ENCODE results near the gene PEMT.

Gene PEMT

DNA sequence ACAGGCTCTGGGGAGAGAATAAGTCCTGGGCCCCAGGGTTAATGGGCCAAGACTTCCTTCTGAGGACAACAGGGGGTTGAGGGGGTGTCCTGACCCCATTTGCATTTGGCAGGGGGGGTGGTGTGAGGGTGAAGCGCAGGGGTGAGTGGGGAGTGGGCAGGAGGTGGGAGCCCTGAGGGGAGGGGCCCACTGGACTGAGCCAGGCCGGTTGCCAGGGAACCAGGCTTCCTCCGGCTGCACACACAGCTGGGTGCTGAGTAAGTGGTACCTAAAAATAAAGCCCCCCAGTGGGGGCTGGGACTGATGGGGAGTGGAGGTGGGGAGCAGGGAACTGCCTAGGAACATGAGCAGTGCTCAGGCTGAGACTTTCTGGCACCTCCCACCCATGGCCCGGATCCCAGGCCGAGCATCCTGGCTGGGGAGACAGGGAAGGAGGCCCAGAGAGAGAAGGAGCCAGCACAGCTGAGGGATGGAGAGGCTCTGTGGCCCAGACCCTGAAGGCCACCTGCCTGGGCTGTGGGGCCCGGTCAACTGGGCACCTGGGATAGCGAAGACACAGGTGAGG is 87.9 kb downstream of the PEMT start:
- TF ChIP-seq, protein P1, sequence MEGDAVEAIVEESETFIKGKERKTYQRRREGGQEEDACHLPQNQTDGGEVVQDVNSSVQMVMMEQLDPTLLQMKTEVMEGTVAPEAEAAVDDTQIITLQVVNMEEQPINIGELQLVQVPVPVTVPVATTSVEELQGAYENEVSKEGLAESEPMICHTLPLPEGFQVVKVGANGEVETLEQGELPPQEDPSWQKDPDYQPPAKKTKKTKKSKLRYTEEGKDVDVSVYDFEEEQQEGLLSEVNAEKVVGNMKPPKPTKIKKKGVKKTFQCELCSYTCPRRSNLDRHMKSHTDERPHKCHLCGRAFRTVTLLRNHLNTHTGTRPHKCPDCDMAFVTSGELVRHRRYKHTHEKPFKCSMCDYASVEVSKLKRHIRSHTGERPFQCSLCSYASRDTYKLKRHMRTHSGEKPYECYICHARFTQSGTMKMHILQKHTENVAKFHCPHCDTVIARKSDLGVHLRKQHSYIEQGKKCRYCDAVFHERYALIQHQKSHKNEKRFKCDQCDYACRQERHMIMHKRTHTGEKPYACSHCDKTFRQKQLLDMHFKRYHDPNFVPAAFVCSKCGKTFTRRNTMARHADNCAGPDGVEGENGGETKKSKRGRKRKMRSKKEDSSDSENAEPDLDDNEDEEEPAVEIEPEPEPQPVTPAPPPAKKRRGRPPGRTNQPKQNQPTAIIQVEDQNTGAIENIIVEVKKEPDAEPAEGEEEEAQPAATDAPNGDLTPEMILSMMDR (IDR thresholded peaks at IDR 0.05; ENCODE audit: low read depth, low read length): no peak
- DNase-seq (ENCODE audit: extremely low read depth, low read depth): no peak

DNA sequence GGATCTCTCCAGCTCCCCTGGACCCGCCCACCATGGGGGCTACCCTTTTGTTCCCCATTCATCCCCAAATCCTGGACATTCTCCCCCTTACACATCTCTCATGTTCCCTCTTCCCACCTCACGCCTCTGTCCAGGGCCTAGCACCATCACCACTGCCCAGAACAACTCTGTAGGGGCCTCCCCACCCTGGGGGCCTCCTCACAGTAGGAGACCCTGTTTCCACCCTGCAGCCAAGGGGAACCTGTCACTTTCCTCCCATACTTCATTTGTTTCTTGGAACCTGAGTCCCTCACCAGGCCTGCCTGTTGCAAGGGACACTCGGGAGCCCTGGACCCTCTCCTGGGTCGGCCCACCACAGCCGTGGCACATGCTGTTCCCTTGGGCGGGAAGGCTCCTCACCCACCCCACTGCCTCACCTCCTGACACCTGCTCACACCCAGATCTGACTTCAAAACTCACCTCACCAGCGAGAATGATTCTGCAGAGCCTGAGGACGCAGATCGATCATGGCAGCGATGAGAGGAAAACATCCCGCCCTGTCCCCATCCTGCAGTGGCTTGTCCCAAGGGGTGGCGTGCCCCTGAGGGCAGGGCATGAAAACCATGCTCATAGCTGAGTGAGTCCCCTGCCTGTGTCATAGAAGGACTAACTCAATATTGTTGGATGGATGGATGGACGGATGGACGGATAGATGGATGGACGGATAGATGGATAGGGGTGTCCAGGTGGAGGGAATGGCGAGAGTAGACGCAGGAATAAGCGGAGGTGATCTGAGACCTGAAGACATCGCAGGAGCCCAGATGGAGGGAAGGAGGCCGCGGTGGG is 88.6 kb downstream of the PEMT start:
- DNase-seq (ENCODE audit: extremely low read depth, low read depth): no peak
- TF ChIP-seq, protein P1 (IDR thresholded peaks at IDR 0.05; ENCODE audit: low read depth, low read length): no peak

DNA sequence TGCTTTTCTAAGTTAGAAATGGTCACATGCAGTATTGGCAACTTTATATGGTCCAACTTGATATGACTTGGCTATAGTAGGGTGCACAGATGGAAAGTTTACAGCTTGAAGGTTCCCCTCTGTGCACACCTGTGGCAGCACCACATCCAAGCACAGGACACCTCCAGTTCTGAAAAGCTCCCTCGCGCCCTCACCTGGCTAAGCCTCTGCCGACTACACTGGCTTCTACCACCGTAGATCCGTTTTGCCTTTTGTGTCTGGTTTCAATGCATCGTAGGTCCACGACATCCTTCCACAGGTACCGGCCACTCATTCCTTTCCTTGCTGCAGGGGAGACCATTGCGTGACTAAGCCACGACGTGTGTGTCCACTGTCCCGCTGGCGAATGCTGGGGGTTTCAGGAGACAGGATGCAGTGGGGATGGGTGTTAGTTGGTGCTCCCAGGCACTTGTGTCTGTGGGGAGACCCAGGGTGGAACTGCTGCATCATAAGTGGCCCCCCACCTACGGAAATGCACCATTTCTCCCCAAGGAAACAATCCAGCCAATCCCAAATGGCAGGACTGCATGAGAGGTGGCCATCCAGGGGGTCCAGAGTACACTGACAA is 90.4 kb downstream of the PEMT start:
- TF ChIP-seq, protein P1 (IDR thresholded peaks at IDR 0.05; ENCODE audit: low read depth, low read length): no peak
- DNase-seq (ENCODE audit: extremely low read depth, low read depth): no peak

DNA sequence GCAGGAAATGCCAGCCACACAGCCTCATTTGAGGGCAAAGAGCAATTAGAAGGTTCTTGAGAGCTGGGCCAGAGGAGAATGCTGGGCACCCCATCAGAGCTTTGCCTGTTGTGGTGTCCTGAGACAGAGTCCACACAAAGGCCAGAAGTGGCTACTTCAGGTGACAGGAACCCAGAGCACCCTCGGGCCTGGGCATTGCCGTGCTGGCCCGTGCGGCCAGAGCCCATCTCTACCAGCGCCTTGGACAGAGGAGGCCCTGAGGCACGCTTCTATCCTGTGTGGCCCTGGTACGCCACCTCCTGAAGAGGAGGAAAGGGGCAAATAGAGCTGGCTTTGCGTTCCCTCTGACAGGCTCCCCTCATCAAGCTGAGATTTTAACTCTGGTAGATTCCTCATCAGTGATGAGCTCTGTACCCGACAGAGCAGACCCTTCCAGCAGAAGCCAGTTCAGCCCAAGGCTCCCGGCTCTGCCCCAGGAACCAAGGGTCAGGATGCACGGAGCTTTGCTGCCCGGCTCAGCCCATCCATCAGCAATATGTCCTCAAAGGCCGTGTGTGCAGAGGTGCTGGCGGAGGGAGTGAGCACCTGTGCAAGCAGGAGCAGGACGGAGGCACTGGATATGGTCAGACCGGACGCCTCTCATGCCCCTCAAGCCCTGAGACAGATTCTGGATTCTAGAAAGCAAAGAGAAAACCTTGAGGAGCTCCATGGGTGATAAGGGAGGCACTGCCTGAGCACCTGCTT is 91.9 kb downstream of the PEMT start:
- TF ChIP-seq, protein P1 (IDR thresholded peaks at IDR 0.05; ENCODE audit: low read depth, low read length): no peak
- no peak for DNase-seq (ENCODE audit: extremely low read depth, low read depth)

DNA sequence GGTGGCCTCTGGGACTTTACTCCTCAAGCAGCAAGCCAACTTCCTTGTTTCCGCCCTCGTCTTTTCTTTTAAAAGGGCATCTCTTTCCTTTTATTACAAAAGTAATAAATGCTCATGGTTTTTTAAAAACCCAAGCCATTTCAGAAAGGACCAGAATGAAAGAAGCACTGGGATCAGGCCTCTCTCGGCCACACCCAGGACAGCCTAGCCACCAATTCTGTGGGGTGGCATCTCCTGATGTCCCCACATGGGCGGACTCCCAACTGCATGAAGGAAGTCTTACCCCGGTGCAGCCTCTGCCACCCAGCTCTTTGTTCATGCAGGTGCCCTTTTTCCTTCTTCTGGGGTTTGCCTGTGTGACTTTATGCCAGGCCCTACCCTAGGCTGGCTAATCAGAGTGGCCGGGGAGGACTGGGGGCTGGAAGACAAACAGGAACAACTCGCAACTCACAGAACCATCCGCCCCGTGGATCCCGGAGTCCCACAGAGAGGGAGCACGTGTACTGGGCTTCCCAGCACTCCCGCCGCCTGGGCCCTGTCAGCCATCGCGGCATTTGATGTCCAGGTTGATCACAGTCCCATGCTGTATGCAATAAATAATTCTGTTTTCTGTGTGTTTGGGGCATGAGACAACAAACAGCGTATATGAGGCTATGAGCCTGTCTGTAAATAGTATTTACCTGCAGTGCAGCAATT is 92.8 kb downstream of the PEMT start:
- DNase-seq (ENCODE audit: extremely low read depth, low read depth): no peak
- TF ChIP-seq, protein P1 (IDR thresholded peaks at IDR 0.05; ENCODE audit: low read depth, low read length): no peak

DNA sequence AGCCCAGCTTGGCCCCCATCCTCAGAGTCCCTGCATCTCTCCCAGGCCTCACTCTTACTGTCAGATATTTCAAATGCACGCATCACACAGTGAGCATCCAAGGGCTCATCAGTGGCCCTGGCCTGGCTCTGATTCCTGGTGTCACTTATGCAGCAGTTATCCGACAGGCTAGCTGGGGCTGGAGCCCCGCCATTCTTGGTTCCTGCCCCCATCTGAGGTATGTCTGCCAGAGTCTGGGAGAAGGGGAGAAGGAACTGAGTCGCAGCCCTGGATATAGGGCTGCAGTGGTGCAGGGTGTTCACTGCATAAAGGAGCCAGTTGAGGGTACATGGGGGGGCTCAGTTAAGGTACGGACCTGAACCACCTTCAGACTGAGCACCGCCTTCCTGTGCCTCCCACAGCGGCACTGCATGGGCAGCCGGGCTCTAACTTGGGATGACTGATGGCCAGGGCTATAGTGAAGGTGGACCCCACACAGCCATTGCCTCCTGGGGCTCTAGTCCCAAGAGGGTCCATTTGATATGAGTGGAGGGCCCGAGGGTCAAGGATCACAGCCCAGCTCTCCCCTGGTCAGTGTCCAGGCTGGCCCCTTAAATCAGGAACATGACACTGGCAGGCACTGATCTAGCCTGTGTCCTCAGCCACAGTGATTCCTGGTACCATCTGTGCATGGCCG is 93.5 kb downstream of the PEMT start:
- TF ChIP-seq, protein P1 (IDR thresholded peaks at IDR 0.05; ENCODE audit: low read depth, low read length): no peak
- no peak for DNase-seq (ENCODE audit: extremely low read depth, low read depth)
